Right renal cortex interstitium (tissue), 3 donors: Measurements from ENCODE around the gene SFI1. TPM values are rescaled to one million over a fixed set of nuclear protein-coding genes. Genes with fewer than 3 reads are reported as not detected.
"Not testable (repeated sequence)": the region's sequence is repeated elsewhere in the genome, so short reads cannot be mapped to it uniquely, and the experiment has no call there.

Experiments used
- DNase-seq, 3 donors: peaks; one replicate each; pipeline ENCODE4 v3.0.0-alpha.2; 2013; ENCODE audit warnings: low read depth in 3 of 3, low spot score in 2 of 3
- polyA plus RNA-seq, 3 donors: library from polyadenylated mRNA; unstranded; fragments of 120-200 nt; gene quantifications; one replicate each; pipeline ENCODE4 v1.2.1, GENCODE V29; 2013; ENCODE audit not compliant: insufficient read length in 3 of 3

Gene SFI1
- 10 to 100 TPM; 20.5 to 22.4 (median 22.0) TPM for polyA plus RNA-seq

GRCh38 chr22:31496007-31496734, at the start of gene SFI1:
SFI1 (plus strand) TSS chr22:31496536; CDS start chr22:31508285, 11,749 bp downstream.
- peak; percentile 64 to 80 (median 74) for DNase-seq

- DNase-seq: no peak
These were observed 49.6 kb upstream of the SFI1 start for GRCh38 chr22:31446767-31447166.

GRCh38 chr22:31447337-31447736, 49.0 kb upstream of the SFI1 start:
- DNase-seq: no peak

- DNase-seq: no peak
These were observed 48.0 kb upstream of the SFI1 start for GRCh38 chr22:31448382-31448781.

GRCh38 chr22:31449506-31449905, 46.8 kb upstream of the SFI1 start:
- DNase-seq: no peak

- no peak for DNase-seq
These were observed 44.4 kb upstream of the SFI1 start for GRCh38 chr22:31451709-31452571.

- DNase-seq: no peak
These were observed 34.6 kb upstream of the SFI1 start for GRCh38 chr22:31461699-31462098.

- DNase-seq: no peak
These were observed 31.0 kb upstream of the SFI1 start for GRCh38 chr22:31465307-31465706.

GRCh38 chr22:31474743-31475142, 21.6 kb upstream of the SFI1 start:
- no peak for DNase-seq

GRCh38 chr22:31475800-31476199, 20.5 kb upstream of the SFI1 start:
- no peak for DNase-seq

- no peak for DNase-seq
These were observed 19.0 kb upstream of the SFI1 start for GRCh38 chr22:31477329-31477728.

GRCh38 chr22:31481129-31481528, 15.2 kb upstream of the SFI1 start:
- DNase-seq: no peak

GRCh38 chr22:31482470-31482869, 13.9 kb upstream of the SFI1 start:
- not testable (repeated sequence) for DNase-seq

- DNase-seq: not testable (repeated sequence)
These were observed 10.0 kb upstream of the SFI1 start for GRCh38 chr22:31486369-31486768.

- DNase-seq: no peak
These were observed 9.4 kb upstream of the SFI1 start for GRCh38 chr22:31486951-31487350.

- no peak for DNase-seq
These were observed 7.9 kb upstream of the SFI1 start for GRCh38 chr22:31488346-31488883.

GRCh38 chr22:31488988-31489617, 7.2 kb upstream of the SFI1 start:
- DNase-seq: no peak

- peak; percentile 67 to 71 (median 69) for DNase-seq
These were observed 6.5 kb upstream of the SFI1 start, which contains the start of gene EIF4ENIF1 for GRCh38 chr22:31489632-31490495. EIF4ENIF1 (minus strand) TSS chr22:31489842; CDS start chr22:31488718, 1,124 bp downstream.

- DNase-seq: peak in 1 of 3 donors; percentile 38
These were observed 5.8 kb upstream of the SFI1 start for GRCh38 chr22:31490496-31490925.
